ENCODE measurements around the gene QRFPR.

DNA sequence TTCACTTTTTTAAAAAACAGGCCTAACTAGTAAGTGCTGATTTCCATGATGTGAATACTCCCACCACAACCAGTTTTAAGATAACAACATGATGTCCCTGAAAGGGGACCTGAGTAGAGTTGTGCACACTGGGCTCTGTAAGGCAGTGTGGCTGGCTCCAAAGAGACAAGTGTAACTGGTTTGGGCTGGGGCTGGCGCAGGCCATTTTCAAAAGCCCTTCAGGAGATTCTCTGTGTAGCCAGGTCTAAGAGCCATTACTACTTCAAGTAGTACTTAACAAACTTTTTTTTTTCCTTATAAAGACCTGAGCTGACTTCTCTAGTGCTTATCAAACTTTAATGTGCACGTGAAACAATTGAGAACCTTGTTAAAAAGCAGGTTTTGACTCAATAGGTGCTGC, 4.3 kb downstream of the QRFPR start:
- TF ChIP-seq POLR2A (IDR thresholded peaks at IDR 0.05; ENCODE audit: low read depth, low read length) (no peak), POLR2AphosphoS5 (IDR thresholded peaks at IDR 0.05; ENCODE audit: low read depth, low read length) (no peak), TAF1 (IDR thresholded peaks at IDR 0.05; ENCODE audit: borderline replicate concordance, low read depth, low read length) (no peak)

Data from GM12892 (cell line).